ENCODE data around the gene FBXW10B.
"Not testable (repeated sequence)": the region's sequence is repeated elsewhere in the genome, so short reads cannot be mapped to it uniquely, and the experiment has no call there.

DNA sequence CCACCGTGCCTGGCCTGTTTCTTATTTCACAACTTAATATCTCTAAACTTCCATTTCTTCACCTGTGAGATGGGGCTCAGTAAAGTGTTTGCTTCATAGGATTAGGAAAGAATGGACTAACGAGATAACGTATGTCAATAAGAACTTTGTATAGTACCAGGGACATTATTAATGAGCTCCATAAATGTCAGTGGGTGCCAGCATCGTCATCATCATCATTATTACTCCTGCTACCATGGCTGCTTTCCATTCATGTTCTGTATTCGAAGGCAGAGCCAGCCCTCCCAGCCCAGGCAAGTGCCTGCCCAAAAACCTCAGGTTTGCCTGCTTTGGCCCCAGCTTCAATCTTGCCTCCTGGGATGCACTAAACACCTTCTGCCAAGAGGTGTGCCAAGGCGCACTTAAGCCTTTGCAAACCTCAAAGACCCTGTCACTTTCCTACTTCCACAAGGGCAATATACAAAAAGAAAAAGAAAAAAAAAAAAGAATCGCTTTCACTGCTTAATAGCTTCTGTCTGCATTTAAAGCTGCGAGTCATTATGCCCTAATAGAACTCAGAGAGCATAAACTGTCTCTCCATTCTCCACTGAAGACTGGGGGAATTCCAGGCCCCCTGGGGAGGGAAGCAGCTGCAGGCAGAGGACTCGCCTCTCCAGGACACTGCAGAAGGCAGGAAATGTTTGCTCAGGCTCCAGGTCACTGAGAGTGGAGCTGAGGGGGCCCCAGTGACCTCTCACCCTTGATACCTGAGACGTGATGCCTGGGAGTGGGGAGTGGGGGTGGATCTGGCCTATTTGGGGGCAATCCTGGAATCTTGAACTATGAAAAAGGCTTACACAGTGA is 25.8 kb upstream of the FBXW10B start:
- TF ChIP-seq, protein P1, sequence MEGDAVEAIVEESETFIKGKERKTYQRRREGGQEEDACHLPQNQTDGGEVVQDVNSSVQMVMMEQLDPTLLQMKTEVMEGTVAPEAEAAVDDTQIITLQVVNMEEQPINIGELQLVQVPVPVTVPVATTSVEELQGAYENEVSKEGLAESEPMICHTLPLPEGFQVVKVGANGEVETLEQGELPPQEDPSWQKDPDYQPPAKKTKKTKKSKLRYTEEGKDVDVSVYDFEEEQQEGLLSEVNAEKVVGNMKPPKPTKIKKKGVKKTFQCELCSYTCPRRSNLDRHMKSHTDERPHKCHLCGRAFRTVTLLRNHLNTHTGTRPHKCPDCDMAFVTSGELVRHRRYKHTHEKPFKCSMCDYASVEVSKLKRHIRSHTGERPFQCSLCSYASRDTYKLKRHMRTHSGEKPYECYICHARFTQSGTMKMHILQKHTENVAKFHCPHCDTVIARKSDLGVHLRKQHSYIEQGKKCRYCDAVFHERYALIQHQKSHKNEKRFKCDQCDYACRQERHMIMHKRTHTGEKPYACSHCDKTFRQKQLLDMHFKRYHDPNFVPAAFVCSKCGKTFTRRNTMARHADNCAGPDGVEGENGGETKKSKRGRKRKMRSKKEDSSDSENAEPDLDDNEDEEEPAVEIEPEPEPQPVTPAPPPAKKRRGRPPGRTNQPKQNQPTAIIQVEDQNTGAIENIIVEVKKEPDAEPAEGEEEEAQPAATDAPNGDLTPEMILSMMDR (IDR thresholded peaks at IDR 0.05) = not testable (repeated sequence)
- TF ChIP-seq POLR2A (IDR thresholded peaks at IDR 0.05) = not testable (repeated sequence)

Data from vagina (tissue), 2 donors.